Activated CD8-positive, alpha-beta memory T cell treated with anti-CD3 and anti-CD28 coated beads, Interleukin-2, amount 10 ng/mL, durations not matched to agents 7 days and 5 days (primary cell): Measurements from ENCODE around the gene KIF22. TPM values are rescaled to one million over a fixed set of nuclear protein-coding genes. Genes with fewer than 3 reads are reported as not detected.
"Not testable (repeated sequence)": the region's sequence is repeated elsewhere in the genome, so short reads cannot be mapped to it uniquely, and the experiment has no call there.

ENCODE experiments used
- ATAC-seq: fragments of 150-1000 bp; cut with Tn5 transposase; one replicate; pipeline ENCODE4 v1.10.0; 2021; ENCODE audit warnings: moderate library complexity
- CTCF ChIA-PET: fragments of 350-600 bp; sonication (Branson Sonifier 250); formaldehyde crosslinking; loops from one replicate; lab custom pipeline; 2021; ENCODE audit warnings: antibody characterized with exemption; lab: Charles Lee
- DNase-seq: peaks from one replicate; pipeline ENCODE4 v3.0.0-alpha.2; 2020
- H3K27ac Mint-ChIP-seq: one replicate; pipeline ENCODE4 v1.8.0; 2021; ENCODE audit warnings: mild to moderate bottlenecking, mixed read lengths
- H3K27me3 Mint-ChIP-seq: one replicate; pipeline ENCODE4 v1.8.0; 2021; ENCODE audit warnings: mixed read lengths
- H3K36me3 Mint-ChIP-seq: one replicate; pipeline ENCODE4 v1.8.0; 2021; ENCODE audit warnings: mild to moderate bottlenecking, mixed read lengths
- H3K4me1 Mint-ChIP-seq: one replicate; pipeline ENCODE4 v1.8.0; 2021; ENCODE audit warnings: mixed read lengths
- H3K4me3 Mint-ChIP-seq: one replicate; pipeline ENCODE4 v1.8.0; 2021; ENCODE audit warnings: mild to moderate bottlenecking, moderate library complexity, mixed read lengths
- H3K9me3 Mint-ChIP-seq: one replicate; pipeline ENCODE4 v1.8.0; 2022; ENCODE audit warnings: low read depth, mixed read lengths
- total RNA-seq, 2 experiments: library from RNA; stranded (reverse); gene quantifications; one replicate each; pipeline ENCODE4 v1.2.3, GENCODE V29; 2021

The KIF22 gene
- total RNA-seq, 2 experiments from 2014 or later = 205 to 266 TPM

DNA sequence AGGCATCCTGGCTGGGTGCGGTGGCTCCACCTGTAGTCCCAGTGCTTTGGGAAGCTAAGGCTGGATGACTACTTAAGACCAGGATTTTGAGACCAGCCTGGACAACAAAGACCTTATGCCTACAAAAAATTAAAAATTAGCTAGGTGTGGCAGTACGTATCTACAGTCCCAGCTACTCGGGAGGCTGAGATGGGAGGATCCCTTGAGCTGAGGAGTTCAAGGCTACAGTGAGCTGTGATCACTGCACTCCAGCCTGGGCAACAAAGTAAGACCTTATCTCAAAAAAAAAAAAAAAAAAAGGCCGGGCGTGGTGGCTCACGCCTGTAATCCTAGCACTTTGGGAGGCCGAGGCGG, 35.8 kb downstream of the KIF22 start:
- no peak overlapping the region for H3K27ac Mint-ChIP-seq
- H3K4me3 Mint-ChIP-seq = no peak overlapping the region
- no peaks in the 10 kb centered on the region for H3K27me3 Mint-ChIP-seq
- ATAC-seq (no peak), DNase-seq (no peak)
- CTCF ChIA-PET = interaction anchor here (1.0 to 16.1 kb wide), 8 partner anchors 9 to 206 kb away, joined by 3 to 192 read pairs (median 6); partner anchors contain the start of genes PAGR1 and TMEM219
- H3K9me3 Mint-ChIP-seq = no peaks in the 10 kb centered on the region
- peaks cover 44% of the 10 kb centered on the region for H3K4me1 Mint-ChIP-seq
- H3K36me3 Mint-ChIP-seq = peaks cover 15% of the 10 kb centered on the region

DNA sequence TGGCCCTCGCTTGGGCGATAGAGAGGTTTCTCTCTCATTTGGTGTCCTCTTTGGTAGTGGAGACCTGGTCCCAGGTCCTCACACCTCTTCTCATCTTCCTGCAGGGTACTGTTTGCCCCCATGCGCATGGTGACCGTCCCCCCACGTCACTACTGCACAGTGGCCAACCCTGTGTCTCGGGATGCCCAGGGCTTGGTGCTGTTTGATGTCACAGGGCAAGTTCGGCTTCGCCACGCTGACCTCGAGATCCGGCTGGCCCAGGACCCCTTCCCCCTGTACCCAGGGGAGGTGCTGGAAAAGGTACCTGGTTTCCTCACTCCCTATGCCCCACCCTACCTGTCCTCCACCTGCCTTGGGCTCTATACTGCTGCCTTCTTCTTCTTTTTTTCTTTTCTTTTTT, 40.2 kb downstream of the KIF22 start:
- no peak for ATAC-seq
- Mint-ChIP-seq H3K4me1 (peaks cover 18% of the 10 kb centered on the region), H3K4me3 (no peak overlapping the region), H3K36me3 (peaks cover 31% of the 10 kb centered on the region), H3K27ac (no peak overlapping the region), H3K9me3 (no peaks in the 10 kb centered on the region), H3K27me3 (no peaks in the 10 kb centered on the region)
- DNase-seq = no peak
- CTCF ChIA-PET = no interaction called here

DNA sequence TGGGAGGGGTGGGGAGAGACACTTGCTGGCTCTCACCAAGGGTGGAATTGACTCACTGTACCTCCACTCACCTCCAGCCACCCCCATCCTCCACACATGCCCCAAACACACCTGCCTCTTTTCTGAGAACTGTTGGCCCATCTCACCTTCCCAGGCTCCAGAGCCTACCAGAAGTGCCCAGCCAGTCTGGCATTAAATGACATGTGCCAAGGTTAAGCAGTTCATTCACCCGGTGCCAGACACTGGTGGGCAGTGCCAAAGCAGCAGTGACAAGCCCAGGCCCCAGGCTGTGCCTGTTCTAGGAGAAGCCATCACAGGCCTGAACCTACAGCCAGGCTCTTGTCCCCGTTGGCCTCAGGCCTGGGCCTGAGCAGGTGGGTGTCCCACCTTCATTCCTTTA, 40.9 kb downstream of the KIF22 start:
- ATAC-seq (no peak), DNase-seq (no peak)
- CTCF ChIA-PET = no interaction called here
- Mint-ChIP-seq H3K4me1 (peaks cover 11% of the 10 kb centered on the region), H3K4me3 (no peak overlapping the region), H3K27ac (no peak overlapping the region), H3K9me3 (no peaks in the 10 kb centered on the region), H3K27me3 (no peaks in the 10 kb centered on the region), H3K36me3 (peaks cover 34% of the 10 kb centered on the region)

DNA sequence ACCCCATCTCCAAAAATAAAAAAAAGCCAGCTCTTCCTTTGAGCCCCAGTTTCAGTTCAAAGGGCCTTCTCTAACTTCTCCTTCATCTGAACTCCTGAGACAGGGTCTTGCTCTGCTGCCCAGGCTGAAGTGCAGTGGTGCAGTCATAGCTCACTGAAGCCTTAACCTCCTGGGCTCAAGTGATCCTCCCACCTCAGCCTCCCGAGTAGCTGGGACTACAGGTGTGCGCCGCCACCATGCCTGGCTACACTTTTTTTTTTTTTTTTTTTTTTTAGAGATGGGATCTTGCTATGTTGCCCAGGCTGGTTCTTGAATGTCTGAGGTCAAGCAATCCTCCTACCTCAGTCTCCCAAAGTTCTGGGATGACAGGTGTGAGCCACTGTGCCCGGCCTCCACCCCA, 42.7 kb downstream of the KIF22 start:
- not testable (repeated sequence) for H3K4me1 Mint-ChIP-seq, H3K9me3 Mint-ChIP-seq, ATAC-seq, H3K27me3 Mint-ChIP-seq, DNase-seq, H3K4me3 Mint-ChIP-seq, H3K27ac Mint-ChIP-seq
- CTCF ChIA-PET = interaction anchor here (1.4 kb wide), 1 partner anchor 15 kb away, joined by 6 read pairs; no protein-coding TSS in a partner anchor
- H3K36me3 Mint-ChIP-seq = peaks cover 40% of the 10 kb centered on the region

DNA sequence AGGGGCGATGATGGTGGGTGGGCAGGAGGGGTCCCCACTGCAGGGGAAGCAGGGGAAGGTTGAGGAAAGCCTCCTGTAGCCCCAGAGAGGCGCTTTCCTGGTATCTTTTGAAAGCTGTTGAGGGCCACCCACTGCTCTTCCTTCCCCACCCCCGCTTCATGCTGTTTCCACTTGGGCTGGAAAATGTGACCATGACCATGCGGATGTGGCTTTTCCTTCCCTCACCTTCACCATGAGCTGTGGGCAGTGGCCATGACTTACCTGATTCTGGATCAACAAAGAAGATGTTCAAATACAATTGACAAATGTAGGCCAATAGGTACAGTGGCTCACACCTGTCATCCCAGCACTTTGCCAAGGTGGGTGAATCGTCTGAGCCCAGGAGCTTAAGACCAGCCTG, 43.5 kb downstream of the KIF22 start:
- Mint-ChIP-seq H3K27ac (no peak overlapping the region), H3K4me1 (no peaks in the 10 kb centered on the region), H3K9me3 (no peaks in the 10 kb centered on the region), H3K4me3 (no peak overlapping the region), H3K27me3 (no peaks in the 10 kb centered on the region), H3K36me3 (peaks cover 40% of the 10 kb centered on the region)
- CTCF ChIA-PET = interaction anchor here (1.8 to 2.2 kb wide), 2 partner anchors 14 to 134 kb away, joined by 4 to 16 read pairs; no protein-coding TSS in a partner anchor
- DNase-seq (no peak), ATAC-seq (no peak)

DNA sequence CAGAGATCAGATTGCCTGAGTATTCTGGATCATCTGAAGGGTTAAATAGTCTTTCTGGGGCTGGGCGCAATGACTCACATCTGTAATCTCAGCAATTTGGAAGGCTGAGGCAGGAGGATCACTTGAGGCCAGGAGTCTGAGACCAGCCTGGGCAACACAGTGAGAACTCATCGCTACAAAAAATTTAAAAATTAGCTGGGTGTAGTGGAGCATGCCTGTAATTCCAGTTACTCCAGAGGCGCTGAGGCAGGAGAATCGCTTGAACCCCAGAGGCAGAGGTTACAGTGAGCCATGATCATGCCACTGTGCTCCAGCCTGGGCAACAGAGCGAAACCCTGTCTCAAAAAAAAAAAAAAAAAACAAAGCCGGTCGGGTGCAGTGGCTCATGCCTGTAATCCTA, 45.4 kb downstream of the KIF22 start:
- H3K36me3 Mint-ChIP-seq = peaks cover 41% of the 10 kb centered on the region
- no peaks in the 10 kb centered on the region for H3K9me3 Mint-ChIP-seq
- ATAC-seq = no peak
- no peak overlapping the region for H3K4me3 Mint-ChIP-seq
- H3K4me1 Mint-ChIP-seq = no peaks in the 10 kb centered on the region
- no peak overlapping the region for H3K27ac Mint-ChIP-seq
- CTCF ChIA-PET = interaction anchor here (1.8 to 2.2 kb wide), 2 partner anchors 12 to 135 kb away, joined by 4 to 16 read pairs; no protein-coding TSS in a partner anchor
- DNase-seq = no peak
- H3K27me3 Mint-ChIP-seq = no peaks in the 10 kb centered on the region

DNA sequence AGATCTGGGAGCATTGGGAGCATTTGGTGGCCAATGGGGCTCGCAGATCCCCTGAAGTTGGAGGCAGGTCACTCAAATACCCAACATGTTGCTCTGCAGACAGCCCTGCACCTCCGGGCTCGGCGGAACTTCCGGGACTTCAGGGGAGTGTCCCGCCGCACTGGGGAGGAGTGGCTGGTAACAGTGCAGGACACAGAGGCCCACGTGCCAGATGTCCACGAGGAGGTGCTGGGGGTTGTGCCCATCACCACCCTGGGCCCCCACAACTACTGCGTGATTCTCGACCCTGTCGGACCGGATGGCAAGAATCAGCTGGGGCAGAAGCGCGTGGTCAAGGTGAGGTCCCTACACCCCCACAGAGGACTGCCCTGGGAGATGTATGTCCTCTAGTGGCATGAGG, 46.1 kb downstream of the KIF22 start:
- CTCF ChIA-PET = interaction anchor here (0.7 to 2.1 kb wide), 2 partner anchors 12 to 20 kb away, joined by 3 to 6 read pairs; partner anchors contain the start of gene PAGR1
- no peaks in the 10 kb centered on the region for H3K9me3 Mint-ChIP-seq

DNA sequence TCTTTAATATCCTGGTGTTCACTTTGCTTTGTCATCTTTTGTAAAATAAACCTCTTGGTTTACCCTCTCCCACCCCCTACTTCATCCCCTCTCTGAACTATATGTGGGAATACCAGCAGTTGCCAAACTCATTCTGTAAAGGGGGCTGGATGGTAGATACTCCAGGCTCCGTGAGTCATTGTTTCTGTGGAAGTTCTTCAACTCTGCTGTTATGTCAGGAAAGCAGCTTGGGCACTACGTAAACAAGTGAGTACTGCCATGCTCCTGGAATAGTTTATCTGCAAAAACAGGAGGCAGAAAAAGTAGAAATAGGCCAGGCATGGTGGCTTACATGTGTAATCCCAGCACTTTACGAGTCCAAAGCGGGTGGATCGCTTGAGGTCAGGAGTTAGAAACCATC, 47.3 kb downstream of the KIF22 start:
- no peaks in the 10 kb centered on the region for H3K4me1 Mint-ChIP-seq
- H3K36me3 Mint-ChIP-seq = peaks cover 40% of the 10 kb centered on the region
- no peak overlapping the region for H3K27ac Mint-ChIP-seq

More for the DNA sequence above, 46.1 kb downstream of the KIF22 start:
- Mint-ChIP-seq H3K27ac (no peak overlapping the region), H3K36me3 (peaks cover 41% of the 10 kb centered on the region), H3K27me3 (no peaks in the 10 kb centered on the region), H3K4me1 (no peaks in the 10 kb centered on the region), H3K4me3 (no peak overlapping the region)
- ATAC-seq = no peak
- no peak for DNase-seq

DNA sequence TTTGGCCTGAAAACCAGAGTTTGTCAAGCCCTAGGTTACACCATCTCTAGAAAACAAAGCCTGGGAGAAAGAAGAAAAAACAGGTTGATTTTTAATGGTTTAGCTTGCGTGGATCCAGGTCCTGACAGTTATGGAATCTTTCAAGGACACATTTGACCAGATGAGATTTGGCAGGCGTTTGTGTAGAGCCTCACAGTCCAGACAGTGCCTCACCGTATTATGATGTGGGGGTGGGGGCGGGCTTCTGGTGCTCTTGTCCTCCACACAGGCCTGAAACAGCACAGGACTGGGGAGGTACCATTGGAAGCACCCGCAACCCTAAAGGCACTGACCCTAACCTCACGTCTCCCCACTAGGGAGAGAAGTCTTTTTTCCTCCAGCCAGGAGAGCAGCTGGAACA, 49.3 kb downstream of the KIF22 start:
- Mint-ChIP-seq H3K4me1 (no peaks in the 10 kb centered on the region), H3K9me3 (no peaks in the 10 kb centered on the region), H3K27ac (no peak overlapping the region), H3K4me3 (no peak overlapping the region), H3K27me3 (no peaks in the 10 kb centered on the region), H3K36me3 (peaks cover 31% of the 10 kb centered on the region)
- DNase-seq = no peak
- no peak for ATAC-seq
- CTCF ChIA-PET = interaction anchor here (3.2 kb wide), 1 partner anchor 9 kb away, joined by 23 read pairs; no protein-coding TSS in a partner anchor

More for the DNA sequence above, 47.3 kb downstream of the KIF22 start:
- H3K9me3 Mint-ChIP-seq = no peaks in the 10 kb centered on the region
- H3K4me3 Mint-ChIP-seq = no peak overlapping the region
- CTCF ChIA-PET = interaction anchor here (1.2 to 3.2 kb wide), 3 partner anchors 10 to 21 kb away, joined by 4 to 23 read pairs (median 6); partner anchors contain the start of gene PAGR1
- ATAC-seq = no peak
- H3K27me3 Mint-ChIP-seq = no peaks in the 10 kb centered on the region
- DNase-seq = no peak

DNA sequence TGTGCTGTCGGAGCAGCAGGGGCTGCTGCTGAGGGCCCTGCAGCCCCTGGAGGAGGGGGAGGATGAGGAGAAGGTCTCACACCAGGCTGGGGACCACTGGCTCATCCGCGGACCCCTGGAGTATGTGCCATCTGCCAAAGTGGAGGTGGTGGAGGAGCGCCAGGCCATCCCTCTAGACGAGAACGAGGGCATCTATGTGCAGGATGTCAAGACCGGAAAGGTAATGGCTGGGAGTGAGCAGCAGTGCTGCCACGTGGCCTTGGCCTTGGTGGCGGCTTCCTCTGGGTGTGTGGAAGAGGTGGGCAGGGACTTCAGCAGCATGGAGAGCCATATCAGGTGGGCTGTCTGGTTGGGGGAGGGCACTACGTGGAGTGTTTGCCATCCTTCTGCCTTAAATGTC, 49.7 kb downstream of the KIF22 start:
- no peaks in the 10 kb centered on the region for H3K27me3 Mint-ChIP-seq
- no peak overlapping the region for H3K4me3 Mint-ChIP-seq
- H3K4me1 Mint-ChIP-seq = no peaks in the 10 kb centered on the region
- H3K36me3 Mint-ChIP-seq = peaks cover 29% of the 10 kb centered on the region
- no peaks in the 10 kb centered on the region for H3K9me3 Mint-ChIP-seq
- DNase-seq (no peak), ATAC-seq (no peak)
- CTCF ChIA-PET = interaction anchor here (3.2 kb wide), 1 partner anchor 8 kb away, joined by 23 read pairs; no protein-coding TSS in a partner anchor
- H3K27ac Mint-ChIP-seq = no peak overlapping the region

DNA sequence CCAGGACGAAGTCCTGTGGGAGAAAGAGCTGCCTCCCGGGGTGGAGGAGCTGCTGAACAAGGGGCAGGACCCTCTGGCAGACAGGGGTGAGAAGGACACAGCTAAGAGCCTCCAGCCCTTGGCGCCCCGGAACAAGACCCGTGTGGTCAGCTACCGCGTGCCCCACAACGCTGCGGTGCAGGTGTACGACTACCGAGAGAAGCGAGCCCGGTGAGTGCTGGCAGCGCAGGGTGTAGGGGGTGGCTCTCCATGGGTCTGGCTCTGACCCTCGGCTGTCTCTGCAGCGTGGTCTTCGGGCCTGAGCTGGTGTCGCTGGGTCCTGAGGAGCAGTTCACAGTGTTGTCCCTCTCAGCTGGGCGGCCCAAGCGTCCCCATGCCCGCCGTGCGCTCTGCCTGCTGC, 51.1 kb downstream of the KIF22 start:
- H3K36me3 Mint-ChIP-seq = peaks cover 25% of the 10 kb centered on the region
- CTCF ChIA-PET = interaction anchor here (1.0 kb wide), 1 partner anchor 190 kb away, joined by 3 read pairs; no protein-coding TSS in a partner anchor

DNA sequence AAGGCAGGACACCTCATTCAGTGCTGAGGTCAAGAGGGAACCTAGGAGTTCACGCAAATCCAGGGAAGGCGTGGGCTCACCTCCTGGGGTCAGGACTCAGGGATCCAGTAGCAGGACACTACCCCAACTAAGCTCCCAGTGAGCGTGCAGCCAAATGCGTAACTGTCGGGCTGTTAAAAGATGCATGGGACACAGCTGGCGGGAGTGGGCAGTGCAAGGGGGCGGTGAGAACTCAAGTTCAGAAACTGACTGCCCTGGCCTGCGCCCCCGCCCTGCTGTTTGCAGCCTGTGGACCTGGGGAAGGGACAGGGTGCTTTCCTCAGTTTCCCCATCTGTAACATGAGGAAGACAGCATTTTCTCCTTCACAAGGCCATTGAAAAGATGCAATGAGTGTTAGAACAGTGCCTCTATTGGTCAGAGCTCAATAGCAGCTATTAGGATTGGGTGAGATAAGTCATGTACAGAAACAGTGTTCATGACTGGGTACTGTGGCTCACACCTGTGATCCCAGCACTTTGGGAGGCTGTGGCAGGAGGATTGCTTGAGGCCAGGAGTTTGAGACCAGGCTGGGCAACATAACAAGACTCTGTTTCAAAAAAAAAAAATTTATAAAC, 52.3 kb downstream of the KIF22 start:
- no peak for ATAC-seq
- CTCF ChIA-PET = interaction anchor here (1.0 to 1.9 kb wide), 3 partner anchors 12 to 121 kb away, joined by 3 to 9 read pairs (median 3); partner anchors contain the start of gene PAGR1
- H3K4me3 Mint-ChIP-seq = no peak overlapping the region
- H3K36me3 Mint-ChIP-seq = peaks cover 20% of the 10 kb centered on the region
- no peaks in the 10 kb centered on the region for H3K9me3 Mint-ChIP-seq
- no peak overlapping the region for H3K27ac Mint-ChIP-seq
- H3K27me3 Mint-ChIP-seq = no peaks in the 10 kb centered on the region
- H3K4me1 Mint-ChIP-seq = no peaks in the 10 kb centered on the region
- DNase-seq = no peak

More for the DNA sequence above, 51.1 kb downstream of the KIF22 start:
- Mint-ChIP-seq H3K9me3 (no peaks in the 10 kb centered on the region), H3K4me3 (no peak overlapping the region), H3K4me1 (no peaks in the 10 kb centered on the region), H3K27ac (no peak overlapping the region), H3K27me3 (no peaks in the 10 kb centered on the region)
- no peak for ATAC-seq
- no peak for DNase-seq

DNA sequence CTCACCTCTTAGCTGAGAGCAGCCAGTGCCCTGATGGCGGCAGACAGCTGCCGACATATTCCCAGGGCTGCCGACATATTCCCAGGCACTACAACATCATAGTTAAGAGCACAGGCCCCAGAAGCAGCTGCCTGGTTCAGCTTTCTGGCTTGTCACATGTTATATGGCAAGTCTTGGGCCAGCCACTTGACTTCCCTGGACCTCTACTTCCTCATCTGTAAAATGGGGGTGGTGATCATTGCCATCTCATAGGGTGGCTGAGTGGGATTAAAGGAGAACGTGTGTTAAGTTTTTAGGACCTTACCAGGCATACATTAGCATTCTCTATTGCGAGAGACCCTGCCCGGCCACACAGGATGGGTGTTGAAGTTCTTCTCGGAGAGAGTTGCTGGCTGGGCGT, 53.4 kb downstream of the KIF22 start:
- CTCF ChIA-PET = interaction anchor here (0.8 to 1.9 kb wide), 4 partner anchors 11 to 188 kb away, joined by 3 to 9 read pairs (median 3); partner anchors contain the start of gene PAGR1
- H3K27ac Mint-ChIP-seq = no peak overlapping the region
- H3K36me3 Mint-ChIP-seq = peaks cover 20% of the 10 kb centered on the region
- H3K4me1 Mint-ChIP-seq = no peaks in the 10 kb centered on the region
- ATAC-seq = no peak
- H3K27me3 Mint-ChIP-seq = no peaks in the 10 kb centered on the region
- H3K4me3 Mint-ChIP-seq = no peak overlapping the region
- no peak for DNase-seq
- H3K9me3 Mint-ChIP-seq = no peaks in the 10 kb centered on the region
